GM12878 (cell line): Measurements from ENCODE around the gene DPM2. TPM values are rescaled to one million over a fixed set of nuclear protein-coding genes. Genes with fewer than 3 reads are reported as not detected.

Source experiments
- BHLHE40 ChIP-seq, 2 experiments: fragments of 450-650 bp in 1 of 2; IDR thresholded peaks; 2 replicates each; pipeline ENCODE4 v1.6.1; 2011 to 2017; ENCODE audit warnings: low read depth in 2 of 2, borderline replicate concordance in 1 of 2, improper control_type of control experiment in 1 of 2, low read length in 1 of 2, mild to moderate bottlenecking in 1 of 2
- CBX5 ChIP-seq: sonication (generic); IDR thresholded peaks from 2 replicates; pipeline ENCODE4 v1.6.1; 2016; ENCODE audit warnings: low read depth, moderate library complexity, mild to moderate bottlenecking, inconsistent platforms
- HSF1 ChIP-seq: fragments of 150-350 bp; IDR thresholded peaks from 2 replicates; pipeline ENCODE4 v1.6.1; 2014; ENCODE audit warnings: mild to moderate bottlenecking, low read depth, low read length
- KDM1A ChIP-seq: fragments of 200-600 bp; sonication (generic); IDR thresholded peaks from 2 replicates; pipeline ENCODE4 v1.6.1; 2016; ENCODE audit warnings: borderline replicate concordance
- NRF1 ChIP-seq: conservative IDR thresholded peaks from 2 replicates; pipeline ENCODE4 v1.6.1; 2011; ENCODE audit warnings: mild to moderate bottlenecking, low read depth, low read length, improper control_type of control experiment
- PAX8 ChIP-seq: fragments of 450-650 bp; IDR thresholded peaks from 2 replicates; pipeline ENCODE4 v1.6.1; 2017; ENCODE audit warnings: mild to moderate bottlenecking, moderate library complexity
- POLR2AphosphoS5 ChIP-seq: IDR thresholded peaks from 2 replicates; pipeline ENCODE4 v1.6.1; 2011; ENCODE audit warnings: mild to moderate bottlenecking, low read length, inconsistent platforms
- RAD21 ChIP-seq: IDR thresholded peaks from 2 replicates; pipeline ENCODE4 v1.6.1; 2011; ENCODE audit warnings: mild to moderate bottlenecking, low read depth, low read length, moderate library complexity; ENCODE audit not compliant: insufficient read depth
- RAD51 ChIP-seq: fragments of 450-650 bp; IDR thresholded peaks from 2 replicates; pipeline ENCODE4 v1.6.1; 2016; ENCODE audit warnings: moderate library complexity, mild to moderate bottlenecking, inconsistent platforms
- RUNX3 ChIP-seq: IDR thresholded peaks from 2 replicates; pipeline ENCODE4 v1.6.1; 2012; ENCODE audit warnings: low read length, inconsistent platforms
- SIN3A ChIP-seq: IDR thresholded peaks from 2 replicates; pipeline ENCODE4 v1.6.1; 2012; ENCODE audit warnings: low read depth, low read length, improper control_type of control experiment
- SMAD5 ChIP-seq: IDR thresholded peaks from 2 replicates; pipeline ENCODE4 v1.6.1; 2016; ENCODE audit warnings: antibody characterized with exemption, low read depth
- SP1 ChIP-seq: IDR thresholded peaks from one replicate; pipeline ENCODE4 v1.6.1; 2011; ENCODE audit warnings: low read depth, low read length
- SUPT20H ChIP-seq: IDR thresholded peaks from 2 replicates; pipeline ENCODE4 v1.6.1; 2011; ENCODE audit warnings: low read depth, mild to moderate bottlenecking, low read length, moderate library complexity, borderline replicate concordance; ENCODE audit not compliant: control insufficient read depth
- USF1 ChIP-seq: IDR thresholded peaks from 2 replicates; pipeline ENCODE4 v1.6.1; 2011; ENCODE audit warnings: borderline replicate concordance, low read depth, mild to moderate bottlenecking, moderate library complexity, mixed read lengths, low read length; ENCODE audit not compliant: insufficient read depth; ENCODE audit errors: extremely low read length
- polyA plus RNA-seq, 11 experiments: library from polyadenylated mRNA; depleted of rRNA in 4 of 11; unstranded in 6 of 11; stranded (reverse) in 5 of 11; fragments of >200 nt; fragmentation: Nextera tagmentation in 4 of 11; fragmentation: Illumina TruSeq in 1 of 11; extraction: Ambion mirVana in 4 of 11; extraction: Trizol in 1 of 11; gene quantifications; 1 replicate in 1 of 11; 2 replicates in 10 of 11; pipeline versions ENCODE4 v1.2.1 to v1.2.3, GENCODE V29; 2011 to 2016; ENCODE audit warnings: inconsistent platforms in 2 of 11, missing spikeins in 2 of 11, low read depth in 1 of 11
- total RNA-seq, 4 experiments: library from RNA; depleted of rRNA in 3 of 4; stranded (reverse); fragments of >200 nt in 3 of 4; fragmentation: Illumina TruSeq in 1 of 4; extraction: Trizol in 1 of 4; gene quantifications; 2 replicates each; pipeline versions ENCODE4 v1.2.1 to v1.2.3, GENCODE V29; 2013 to 2021

The DPM2 gene
- total and polyA plus RNA-seq, 10 of the 15 experiments (the other 5 are each of a cell fraction or from before 2014, with no cell fraction given), result 22.7 to 77.9 (median 44.7) TPM

- TF ChIP-seq SMAD5, result no peak
- TF ChIP-seq RAD21, result no peak
- no peak for TF ChIP-seq PAX8
- TF ChIP-seq RAD51, result peak; percentile 88
- TF ChIP-seq SUPT20H, result no peak
- TF ChIP-seq CBX5, result no peak
- no peak for TF ChIP-seq SP1
- TF ChIP-seq POLR2AphosphoS5, result no peak
- no peak for TF ChIP-seq HSF1
- TF ChIP-seq SIN3A, result no peak
- TF ChIP-seq NRF1, result no peak
- peak in 1 of 2 experiments; percentile 61; a peak in 2 of 4 replicates for TF ChIP-seq BHLHE40 (IDR thresholded peaks at IDR 0.05; ENCODE audit: borderline replicate concordance in 1 of 2, low read depth in 2 of 2, low read length in 1 of 2)
- TF ChIP-seq USF1, result peak; percentile 46
- no peak for TF ChIP-seq KDM1A
- no peak for TF ChIP-seq RUNX3
These were observed 9.1 kb upstream of the DPM2 start (continued) for GRCh38 chr9:127946728-127947127.
